K562 (cell line): ENCODE measurements around the gene TRIM33. TPM values are rescaled to one million over a fixed set of nuclear protein-coding genes. Genes with fewer than 3 reads are reported as not detected.

Experiments used
- CBX8 ChIP-seq: fragments of 200-600 bp; sonication (generic); IDR thresholded peaks from 2 replicates; pipeline ENCODE4 v1.6.1; 2012; ENCODE audit warnings: borderline replicate concordance, mixed run types, low read depth, mild to moderate bottlenecking, moderate library complexity, mixed read lengths, low read length, control low read depth, inconsistent platforms; ENCODE audit not compliant: poor library complexity, severe bottlenecking; ENCODE audit errors: extremely low read depth
- CC2D1A ChIP-seq: fragments of 450-650 bp; IDR thresholded peaks from 2 replicates; pipeline ENCODE4 v1.6.1; 2017; ENCODE audit warnings: mild to moderate bottlenecking
- DNMT1 ChIP-seq: fragments of 450-650 bp; IDR thresholded peaks from 2 replicates; pipeline ENCODE4 v1.6.1; 2016; ENCODE audit warnings: antibody characterized with exemption, mild to moderate bottlenecking
- E2F5 ChIP-seq: sonication (generic); formaldehyde crosslinking; IDR thresholded peaks from 2 replicates; pipeline ENCODE4 v1.8.0; 2022; ENCODE audit warnings: mild to moderate bottlenecking, missing genetic modification reagents
- EHMT2 ChIP-seq: fragments of 450-650 bp; IDR thresholded peaks from 2 replicates; pipeline ENCODE4 v1.6.1; 2018; ENCODE audit warnings: antibody characterized with exemption
- EP400 ChIP-seq: fragments of 450-650 bp; IDR thresholded peaks from 2 replicates; pipeline ENCODE4 v1.6.1; 2017; ENCODE audit warnings: antibody characterized with exemption, mild to moderate bottlenecking, moderate library complexity
- GTF2E2 ChIP-seq: fragments of 200-800 bp; sonication (Bioruptor generic); IDR thresholded peaks from 2 replicates; pipeline ENCODE4 v1.6.1; 2016; ENCODE audit warnings: missing genetic modification characterization, missing compliant biosample characterization
- HDAC3 ChIP-seq: fragments of 450-650 bp; IDR thresholded peaks from 2 replicates; pipeline ENCODE4 v1.6.1; 2018; ENCODE audit warnings: borderline replicate concordance, mild to moderate bottlenecking, moderate library complexity; ENCODE audit not compliant: partially characterized antibody
- HMG20B ChIP-seq: fragments of 250-450 bp; sonication (Bioruptor Pico); IDR thresholded peaks from 2 replicates; pipeline ENCODE4 v1.5.0; 2021; ENCODE audit warnings: mild to moderate bottlenecking
- KLF16 ChIP-seq: IDR thresholded peaks from 2 replicates; pipeline ENCODE4 v1.6.1; 2016; ENCODE audit warnings: antibody characterized with exemption
- MAFG ChIP-seq: fragments of 450-650 bp; conservative IDR thresholded peaks from 2 replicates; pipeline ENCODE4 v1.6.1; 2016; ENCODE audit warnings: missing genetic modification characterization, missing compliant biosample characterization
- MYBL2 ChIP-seq, 2 experiments: fragments of 450-650 bp in 1 of 2; sonication (generic) in 1 of 2; formaldehyde crosslinking in 1 of 2; IDR thresholded peaks; 2 replicates each; pipeline versions ENCODE4 v1.6.1 to v1.8.1; 2017 to 2022; ENCODE audit warnings: borderline replicate concordance in 1 of 2, inconsistent platforms in 1 of 2, low read depth in 1 of 2, mild to moderate bottlenecking in 1 of 2, missing genetic modification reagents in 1 of 2, moderate library complexity in 1 of 2
- POLR3A ChIP-seq: IDR thresholded peaks from 2 replicates; pipeline ENCODE4 v1.6.1; 2011; ENCODE audit warnings: borderline replicate concordance, mild to moderate bottlenecking, moderate library complexity; ENCODE audit not compliant: insufficient read length, insufficient read depth; ENCODE audit errors: extremely low read depth
- RERE ChIP-seq: sonication (generic); formaldehyde crosslinking; IDR thresholded peaks from 2 replicates; pipeline ENCODE4 v1.8.0; 2023; ENCODE audit warnings: missing genetic modification reagents, mild to moderate bottlenecking, borderline replicate concordance
- TEAD4 ChIP-seq, 2 experiments: sonication (generic) in 1 of 2; formaldehyde crosslinking in 1 of 2; IDR thresholded peaks; 2 replicates each; pipeline versions ENCODE4 v1.6.1 to v1.8.0; 2012 to 2022; ENCODE audit warnings: borderline replicate concordance in 1 of 2, inconsistent platforms in 1 of 2, low read length in 1 of 2, mild to moderate bottlenecking in 1 of 2, missing genetic modification reagents in 1 of 2
- ZNF311 ChIP-seq: fragments of 250-450 bp; sonication (Bioruptor Pico); IDR thresholded peaks from 2 replicates; pipeline ENCODE4 v1.4.0; 2020; ENCODE audit warnings: mild to moderate bottlenecking, moderate library complexity
- ZNF436 ChIP-seq: fragments of 250-450, 450-650 bp; sonication (Bioruptor Pico); formaldehyde crosslinking; IDR thresholded peaks from 2 replicates; pipeline ENCODE4 v1.7.0; 2020; ENCODE audit warnings: mild to moderate bottlenecking
- polyA plus RNA-seq, 8 experiments: library from polyadenylated mRNA; depleted of rRNA in 4 of 8; stranded (reverse) in 5 of 8; unstranded in 3 of 8; fragments of >200 nt; fragmentation: Nextera tagmentation in 2 of 8; fragmentation: Illumina TruSeq in 1 of 8; extraction: Ambion mirVana in 2 of 8; extraction: Trizol in 1 of 8; gene quantifications; 2 replicates each; pipeline versions ENCODE4 v1.2.1 to v1.2.3, GENCODE V29; 2011 to 2014; ENCODE audit warnings: inconsistent platforms in 1 of 8, missing spikeins in 1 of 8
- total RNA-seq, 7 experiments: library from RNA; depleted of rRNA in 6 of 7; stranded (reverse); fragments of >200 nt in 6 of 7; fragmentation: Illumina TruSeq in 2 of 7; extraction: Trizol in 2 of 7; gene quantifications; 2 replicates each; pipeline versions ENCODE4 v1.2.1 to v1.2.3, GENCODE V29; 2011 to 2021; ENCODE audit warnings: low replicate concordance in 1 of 7
- TF ChIP-seq, protein P1 (sequence below): IDR thresholded peaks from 2 replicates; pipeline ENCODE4 v1.6.1; 2016; ENCODE audit warnings: missing genetic modification characterization, missing compliant biosample characterization

TRIM33 gene
- total and polyA plus RNA-seq, 9 of the 15 experiments (the other 6 are each of a cell fraction or from before 2014, with no cell fraction given): 9.3 to 58.4 (median 40.2) TPM

GRCh38 chr1:114386129-114387009 lies 124.6 kb downstream of the TRIM33 start (continued):
- TF ChIP-seq, protein P1, sequence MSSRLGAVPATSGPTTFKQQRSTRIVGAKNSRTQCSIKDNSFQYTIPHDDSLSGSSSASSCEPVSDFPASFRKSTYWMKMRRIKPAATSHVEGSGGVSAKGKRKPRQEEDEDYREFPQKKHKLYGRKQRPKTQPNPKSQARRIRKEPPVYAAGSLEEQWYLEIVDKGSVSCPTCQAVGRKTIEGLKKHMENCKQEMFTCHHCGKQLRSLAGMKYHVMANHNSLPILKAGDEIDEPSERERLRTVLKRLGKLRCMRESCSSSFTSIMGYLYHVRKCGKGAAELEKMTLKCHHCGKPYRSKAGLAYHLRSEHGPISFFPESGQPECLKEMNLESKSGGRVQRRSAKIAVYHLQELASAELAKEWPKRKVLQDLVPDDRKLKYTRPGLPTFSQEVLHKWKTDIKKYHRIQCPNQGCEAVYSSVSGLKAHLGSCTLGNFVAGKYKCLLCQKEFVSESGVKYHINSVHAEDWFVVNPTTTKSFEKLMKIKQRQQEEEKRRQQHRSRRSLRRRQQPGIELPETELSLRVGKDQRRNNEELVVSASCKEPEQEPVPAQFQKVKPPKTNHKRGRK (tag): no peak
- TF ChIP-seq GTF2E2 (tag) (no peak), KLF16 (no peak), CBX8 (no peak), MYBL2 (IDR thresholded peaks at IDR 0.05; ENCODE audit: low read depth) (no peak), MYBL2 (CRISPR knock-in tag; IDR thresholded peaks at IDR 0.05; ENCODE audit: borderline replicate concordance) (no peak), E2F5 (CRISPR knock-in tag) (no peak), HDAC3 (no peak), RERE (CRISPR knock-in tag) (no peak), MAFG (tag) (0 out of 2 replicates have a peak, but pooled peaks have one; percentile 22), EHMT2 (no peak), POLR3A (no peak), CC2D1A (0 out of 2 replicates have a peak, but pooled peaks have one; percentile 10), TEAD4 (IDR thresholded peaks at IDR 0.05; ENCODE audit: low read length) (no peak), TEAD4 (CRISPR knock-in tag; IDR thresholded peaks at IDR 0.05; ENCODE audit: borderline replicate concordance) (no peak), EP400 (0 out of 2 replicates have a peak, but pooled peaks have one; percentile 14), HMG20B (CRISPR knock-in tag) (no peak), ZNF436 (CRISPR knock-in tag) (no peak), DNMT1 (no peak), ZNF311 (CRISPR knock-in tag) (no peak)
